Stomach (tissue), 9 donors: Measurements from ENCODE around the gene CD81. TPM values are rescaled to one million over a fixed set of nuclear protein-coding genes. Genes with fewer than 3 reads are reported as not detected.

Source experiments
- DNase-seq, 2 donors: peaks; one replicate each; pipeline versions ENCODE4 v3.0.0 to v3.0.0-alpha.2; 2013 to 2019
- H3K27ac ChIP-seq, 5 donors: fragments of 200-600 bp in 4 of 5; sonication (generic) in 4 of 5; one replicate each; pipeline ENCODE4 v1.5.1; 2013 to 2019; ENCODE audit warnings: mild to moderate bottlenecking in 1 of 5, moderate library complexity in 1 of 5
- H3K27me3 ChIP-seq, 3 donors: fragments of 200-600 bp; sonication (generic); one replicate each; pipeline ENCODE4 v1.5.1; 2017 to 2019; ENCODE audit warnings: mixed run types in 1 of 3
- H3K36me3 ChIP-seq, 4 donors: fragments of 200-600 bp; sonication (generic); 1 replicate in 3 of 4; 2 replicates in 1 of 4; pipeline ENCODE4 v1.5.1; 2016 to 2019
- H3K4me1 ChIP-seq, 4 donors: fragments of 200-600 bp; sonication (generic); one replicate each; pipeline ENCODE4 v1.5.1; 2016 to 2019
- H3K4me3 ChIP-seq, 4 donors: fragments of 200-600 bp; sonication (generic) in 3 of 4; one replicate each; pipeline ENCODE4 v1.5.1; 2016 to 2019; ENCODE audit warnings: mild to moderate bottlenecking in 1 of 4
- H3K9me3 ChIP-seq, 4 donors: fragments of 200-600 bp; sonication (generic); one replicate each; pipeline ENCODE4 v1.5.1; 2016 to 2019
- CTCF ChIP-seq, 7 experiments: fragments of 450-650 bp in 4 of 7; fragments of 200-600 bp in 3 of 7; sonication (generic) in 3 of 7; IDR thresholded peaks; one replicate each; pipeline ENCODE4 v1.5.1; 2016 to 2019; ENCODE audit warnings: antibody characterized with exemption in 7 of 7, control low read depth in 2 of 7, mild to moderate bottlenecking in 1 of 7
- EP300 ChIP-seq: sonication (generic); formaldehyde crosslinking; IDR thresholded peaks from one replicate; pipeline ENCODE4 v1.6.1; 2017; ENCODE audit warnings: antibody characterized with exemption
- POLR2A ChIP-seq, 4 donors: fragments of 450-650 bp; IDR thresholded peaks; one replicate each; pipeline ENCODE4 v1.6.1; 2016; ENCODE audit warnings: antibody characterized with exemption in 4 of 4, control low read depth in 2 of 4, mild to moderate bottlenecking in 1 of 4, moderate library complexity in 1 of 4
- POLR2AphosphoS5 ChIP-seq, 3 donors: sonication (generic); formaldehyde crosslinking; IDR thresholded peaks; one replicate each; pipeline ENCODE4 v1.6.1; 2016; ENCODE audit warnings: antibody characterized with exemption in 3 of 3
- WGBS, 5 donors: extraction: QIAGEN DNeasy Blood & Tissue Kit in 3 of 5; methylation state at CpG; one replicate each; pipeline versions ENCODE4 v1.1.5 to v1.1.7; 2013 to 2018; 5-methylcytosine and 5-hydroxymethylcytosine counted together
- intact Hi-C: fragments of 100-400 bp; cut with DNase I; formaldehyde crosslinking; loops from one replicate; pipeline ENCODE4 v1.15.1; 2023; ENCODE audit warnings: low total_unique reads
- polyA plus RNA-seq, 3 donors: library from polyadenylated mRNA; stranded (reverse); fragments of 200-250 nt; gene quantifications; one replicate each; pipeline ENCODE4 v1.2.3, GENCODE V29; 2013
- total RNA-seq, 5 donors: library from RNA; depleted of rRNA; stranded (reverse); fragments of >200 nt; gene quantifications; one replicate each; pipeline versions ENCODE4 v1.1.0 to v1.2.3, GENCODE V29; 2014 to 2016
- donor health status: healthy with polysubstance abuse.
- donor health status: Bipolar disorder and iron deficiency.
- donor health status: healthy.

Gene CD81
- total and polyA plus RNA-seq, 8 donors = 95.0 to 327 (median 223) TPM

DNA sequence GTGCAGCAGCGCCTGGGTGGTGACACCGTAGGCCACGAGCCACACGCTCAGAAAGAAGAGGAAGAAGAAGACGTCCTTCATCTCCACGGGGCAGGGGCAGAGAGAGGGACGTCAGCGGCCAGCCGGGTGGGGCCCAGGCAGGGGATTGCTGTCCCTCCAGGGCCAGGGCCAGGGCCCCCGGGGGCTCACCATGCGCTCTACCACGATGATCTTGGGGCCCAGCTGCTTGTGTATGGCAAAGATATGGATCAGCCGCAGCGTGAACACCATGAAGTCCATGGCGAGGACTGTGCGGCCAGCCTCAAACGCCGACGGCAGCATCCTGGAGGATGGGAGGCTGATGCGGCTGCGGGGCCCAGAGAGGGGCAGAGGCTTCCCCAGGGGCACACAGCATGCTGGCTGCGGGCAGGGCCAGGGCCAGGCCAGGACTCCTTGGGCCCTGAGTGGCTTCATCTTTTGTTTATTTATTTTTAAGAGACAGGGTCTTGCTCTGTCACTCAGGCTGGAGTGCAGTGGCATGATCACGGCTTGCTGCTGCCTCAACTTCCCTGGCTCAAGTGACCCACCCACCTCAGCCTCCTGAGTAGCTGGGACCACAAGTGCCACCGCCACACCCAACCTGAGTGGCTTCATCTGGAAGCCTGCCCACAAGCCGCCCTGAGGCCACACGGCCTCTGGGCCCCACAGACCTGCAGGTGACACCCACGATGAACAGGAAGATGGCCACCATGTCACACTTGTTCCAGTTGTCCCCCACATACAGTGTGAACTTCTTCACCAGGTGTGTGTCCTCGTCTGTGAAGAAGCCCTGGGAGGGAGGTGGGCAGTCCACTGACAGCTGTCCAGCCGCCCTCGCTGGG, 34.6 kb downstream of the CD81 start:
- Histone ChIP-seq H3K4me3 (no peak overlapping the region), H3K27me3 (peaks cover 0 to 12% (median 11%) of the 10 kb centered on the region in 3 donors), H3K27ac (no peak overlapping the region), H3K4me1 (peaks cover 0 to 7% (median 2%) of the 10 kb centered on the region in 4 donors), H3K36me3 (no peaks in the 10 kb centered on the region), H3K9me3 (no peaks in the 10 kb centered on the region)
- intact Hi-C loops = no loop called here
- no peak for TF ChIP-seq CTCF (IDR thresholded peaks at IDR 0.05)
- no peak for TF ChIP-seq EP300
- no peak for TF ChIP-seq POLR2A (IDR thresholded peaks at IDR 0.05)
- TF ChIP-seq POLR2AphosphoS5 (IDR thresholded peaks at IDR 0.05) = no peak
- no peak for DNase-seq
- WGBS, 5 donors = 79 to 82% (median 81%) methylated on average over 29 to 30 of the region's 30 CpGs

- peaks cover 0 to 7% (median 2%) of the 10 kb centered on the region in 4 donors for H3K4me1 ChIP-seq
- H3K9me3 ChIP-seq = no peaks in the 10 kb centered on the region
- DNase-seq = no peak
- TF ChIP-seq CTCF (IDR thresholded peaks at IDR 0.05) = no peak
- no peak for TF ChIP-seq POLR2AphosphoS5 (IDR thresholded peaks at IDR 0.05)
- TF ChIP-seq POLR2A (IDR thresholded peaks at IDR 0.05) = no peak
- no peak for TF ChIP-seq EP300
- WGBS, 5 donors = 82 to 91% (median 85%) methylated on average over 4 to 6 of the region's 6 CpGs
- H3K27me3 ChIP-seq = peaks cover 0 to 12% (median 11%) of the 10 kb centered on the region in 3 donors
- no peak overlapping the region for H3K4me3 ChIP-seq
- no peaks in the 10 kb centered on the region for H3K36me3 ChIP-seq
- intact Hi-C loops = no loop called here
- no peak overlapping the region for H3K27ac ChIP-seq
These were observed 35.2 kb downstream of the CD81 start for GRCh38 chr11:2412323-2412722.

DNA sequence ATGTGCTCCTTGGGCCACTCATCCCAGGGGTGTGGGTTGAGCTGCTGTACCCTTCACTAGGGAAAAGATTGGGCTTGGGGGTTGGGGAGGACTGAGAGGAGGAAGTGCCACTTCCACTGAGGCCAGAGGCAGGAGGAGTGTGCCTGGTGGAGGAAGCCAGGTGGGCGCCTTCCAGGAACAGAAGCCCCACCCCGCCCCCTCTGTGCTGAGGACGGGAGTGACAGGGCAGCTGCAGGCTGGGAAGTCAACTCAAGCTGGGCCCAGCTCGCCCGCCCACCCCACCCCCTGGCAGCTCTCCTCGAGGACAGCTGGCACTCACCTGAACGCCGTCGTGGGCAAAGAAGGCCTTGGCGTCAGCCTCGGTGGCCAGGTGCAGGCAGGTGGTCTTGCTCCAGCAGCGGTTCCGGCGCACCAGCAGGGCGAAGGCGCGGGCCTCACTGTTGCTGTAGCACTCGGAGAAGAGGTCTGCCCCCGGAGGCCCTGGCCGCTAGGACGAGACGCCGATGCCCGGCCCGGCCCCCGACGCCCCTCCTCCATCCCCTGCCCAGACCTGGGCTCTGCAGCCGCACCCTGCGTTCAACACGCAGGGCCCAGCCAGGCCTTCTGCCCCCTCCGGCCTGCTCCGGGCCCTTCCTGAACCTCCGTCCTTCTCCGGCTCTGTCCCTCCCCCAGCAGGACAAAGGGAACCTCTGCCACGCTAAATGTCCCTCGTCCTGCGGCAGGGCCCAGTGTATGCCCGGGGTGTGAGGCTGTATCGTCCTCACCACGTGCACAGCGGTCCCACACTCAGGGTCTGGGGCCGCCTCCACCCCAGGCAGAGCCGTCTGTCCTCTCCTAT, 36.9 kb downstream of the CD81 start:
- Histone ChIP-seq H3K4me3 (no peak overlapping the region), H3K27me3 (peaks cover 0 to 12% (median 11%) of the 10 kb centered on the region in 3 donors), H3K36me3 (no peaks in the 10 kb centered on the region), H3K9me3 (no peaks in the 10 kb centered on the region), H3K27ac (no peak overlapping the region), H3K4me1 (peaks cover 0 to 7% (median 2%) of the 10 kb centered on the region in 4 donors)
- intact Hi-C loops = no loop called here
- TF ChIP-seq POLR2A (IDR thresholded peaks at IDR 0.05) (no peak), POLR2AphosphoS5 (IDR thresholded peaks at IDR 0.05) (no peak), CTCF (IDR thresholded peaks at IDR 0.05) (no peak), EP300 (no peak)
- 74 to 88% (median 85%) methylated on average over 16 to 43 of the region's 43 CpGs for WGBS, 5 donors
- DNase-seq = no peak

- Histone ChIP-seq H3K4me3 (no peak overlapping the region), H3K27me3 (peaks cover 0 to 12% (median 11%) of the 10 kb centered on the region in 3 donors), H3K4me1 (peaks cover 0 to 9% (median 4%) of the 10 kb centered on the region in 4 donors), H3K9me3 (no peaks in the 10 kb centered on the region), H3K36me3 (no peaks in the 10 kb centered on the region), H3K27ac (no peak overlapping the region)
- DNase-seq = no peak
- WGBS, 5 donors = 87 to 94% (median 89%) methylated on average over 24 to 35 of the region's 35 CpGs
- intact Hi-C loops = no loop called here
- no peak for TF ChIP-seq POLR2AphosphoS5 (IDR thresholded peaks at IDR 0.05)
- TF ChIP-seq CTCF (IDR thresholded peaks at IDR 0.05) = no peak
- no peak for TF ChIP-seq POLR2A (IDR thresholded peaks at IDR 0.05)
- no peak for TF ChIP-seq EP300
These were observed 37.5 kb downstream of the CD81 start for GRCh38 chr11:2414616-2415015.
